T-helper 22 cell (primary cell): Measurements from ENCODE around the gene LCLAT1.

Experiments used
- DNase-seq: peaks from one replicate; pipeline ENCODE4 v3.0.0-alpha.2; 2020; ENCODE audit warnings: low read depth

The LCLAT1 gene

GRCh38 chr2:30673127-30673526, 226.1 kb downstream of the LCLAT1 start:
- DNase-seq: no peak

DNA sequence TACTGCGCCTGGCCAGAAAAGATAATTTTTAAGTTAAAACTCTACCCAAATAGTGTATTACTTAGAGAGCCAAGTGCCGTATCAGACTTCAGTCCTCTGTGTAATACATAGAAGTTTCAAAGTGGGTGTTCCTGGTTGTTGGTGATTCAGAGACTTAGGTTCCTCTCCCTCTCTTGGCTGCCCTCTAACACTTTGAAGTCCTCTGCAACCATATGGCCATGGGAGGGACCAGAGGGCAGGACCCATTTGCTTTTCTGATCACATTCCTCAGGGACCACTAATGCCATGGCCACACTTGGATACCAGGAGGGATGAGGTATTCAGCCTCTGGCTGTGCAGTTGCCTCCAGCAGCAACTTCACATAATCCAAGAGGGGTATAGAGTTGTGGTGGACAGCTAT, 228.7 kb downstream of the LCLAT1 start:
- DNase-seq: no peak

DNA sequence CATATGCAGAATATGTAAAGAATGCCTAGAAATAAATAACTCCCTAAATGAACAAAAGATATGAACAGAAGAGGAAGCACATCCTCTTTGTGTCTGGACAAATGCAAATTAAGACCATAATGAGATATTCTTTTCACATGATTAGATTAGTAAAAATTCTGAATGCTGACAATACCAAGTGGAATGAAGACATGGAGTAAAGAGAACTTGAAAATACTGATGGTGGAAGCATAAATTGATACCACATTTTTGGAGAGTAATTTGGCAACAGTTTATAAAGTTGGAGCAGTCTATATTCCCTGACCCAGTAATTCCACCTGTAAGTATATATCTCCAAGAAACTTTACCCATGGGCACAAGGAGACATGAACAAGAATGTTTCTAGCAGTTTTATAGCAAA, 230.2 kb downstream of the LCLAT1 start:
- no peak for DNase-seq

GRCh38 chr2:30677861-30678385, 230.9 kb downstream of the LCLAT1 start:
- DNase-seq: no peak

DNA sequence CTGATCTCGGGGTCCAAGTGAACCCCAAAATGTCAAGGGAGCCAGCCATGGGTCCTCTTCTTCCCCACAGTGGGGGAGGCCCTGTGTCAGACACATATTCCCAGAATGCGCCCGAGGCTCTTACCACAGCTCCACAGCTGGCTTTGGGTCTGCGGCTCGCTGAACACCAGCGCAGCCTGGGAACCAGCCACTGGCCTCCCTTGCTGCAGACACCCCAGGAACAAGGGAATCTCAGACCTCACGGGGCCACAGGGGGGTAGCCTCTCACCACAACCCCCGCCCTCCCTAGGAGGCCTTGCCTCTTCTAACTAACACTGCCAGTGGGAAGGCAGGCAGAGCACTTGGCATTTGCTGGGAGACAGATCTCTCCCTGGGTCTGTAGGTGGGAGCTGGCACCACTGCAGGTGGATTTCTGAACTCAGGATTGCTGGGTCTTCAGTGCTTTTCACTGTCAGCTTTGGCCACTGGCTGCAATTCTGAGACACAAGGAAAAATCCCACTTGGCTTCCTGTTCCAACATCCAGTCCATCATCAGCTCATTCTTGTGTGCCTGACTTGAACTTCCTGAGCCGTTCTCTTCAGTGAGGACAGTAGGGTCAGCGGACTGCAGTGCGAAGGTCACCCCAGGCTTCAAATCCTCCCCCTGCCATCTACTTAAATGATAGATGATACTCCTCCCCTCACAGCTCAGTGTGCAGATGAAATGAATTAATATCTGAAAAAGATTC, 231.5 kb downstream of the LCLAT1 start:
- DNase-seq: no peak

GRCh38 chr2:30679426-30680088, 232.5 kb downstream of the LCLAT1 start:
- peak; percentile 7 for DNase-seq

GRCh38 chr2:30680121-30680520, 233.1 kb downstream of the LCLAT1 start:
- DNase-seq: no peak

DNA sequence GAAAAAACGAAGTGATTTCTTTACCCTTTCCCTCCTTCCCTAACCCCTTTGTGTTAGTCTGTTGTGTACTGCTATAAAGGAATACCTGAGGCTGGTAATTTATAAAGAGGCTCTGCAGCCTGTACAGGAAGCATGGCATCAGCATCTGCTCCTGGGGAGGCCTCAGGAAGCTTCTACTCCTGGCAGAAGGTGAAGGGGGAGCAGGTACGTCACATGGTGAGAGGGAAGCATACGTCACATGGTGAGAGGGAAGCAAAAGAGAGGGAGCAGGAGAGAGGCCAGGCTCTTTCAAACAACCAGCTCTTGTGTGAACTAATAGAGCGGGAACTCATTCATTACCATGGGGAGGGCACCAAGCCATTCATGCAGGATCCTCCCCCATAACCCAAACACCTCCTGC, 234.0 kb downstream of the LCLAT1 start:
- DNase-seq: no peak

GRCh38 chr2:30683236-30683956, 236.3 kb downstream of the LCLAT1 start:
- DNase-seq: no peak

GRCh38 chr2:30684026-30684425, 237.0 kb downstream of the LCLAT1 start:
- DNase-seq: no peak

DNA sequence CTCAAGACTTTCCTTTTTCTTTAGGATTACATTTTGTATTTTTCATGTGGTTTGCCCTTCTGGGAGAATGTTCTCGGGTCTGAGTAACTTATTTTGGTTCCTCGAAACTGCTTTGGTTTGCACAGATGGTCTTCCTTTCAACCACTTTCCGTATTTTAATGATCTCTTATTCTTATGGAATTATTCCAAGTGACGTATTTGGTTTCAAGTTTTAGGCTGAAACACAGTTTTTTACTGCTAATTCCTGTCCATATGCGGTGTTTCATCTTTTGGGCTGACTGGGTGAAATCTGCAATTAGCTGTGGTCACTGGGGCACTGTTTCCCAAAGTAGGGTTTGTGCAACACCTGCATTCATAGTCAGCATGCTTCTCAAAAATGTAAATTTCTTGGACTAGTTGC, 237.5 kb downstream of the LCLAT1 start:
- no peak for DNase-seq

- DNase-seq: no peak
Measured at GRCh38 chr2:30684996-30685395, 237.9 kb downstream of the LCLAT1 start.

GRCh38 chr2:30686000-30686399, 239.0 kb downstream of the LCLAT1 start:
- no peak for DNase-seq

- DNase-seq: no peak
Measured at GRCh38 chr2:30686669-30687068, 239.6 kb downstream of the LCLAT1 start.

- no peak for DNase-seq
Measured at GRCh38 chr2:30688956-30689401, 241.9 kb downstream of the LCLAT1 start.

DNA sequence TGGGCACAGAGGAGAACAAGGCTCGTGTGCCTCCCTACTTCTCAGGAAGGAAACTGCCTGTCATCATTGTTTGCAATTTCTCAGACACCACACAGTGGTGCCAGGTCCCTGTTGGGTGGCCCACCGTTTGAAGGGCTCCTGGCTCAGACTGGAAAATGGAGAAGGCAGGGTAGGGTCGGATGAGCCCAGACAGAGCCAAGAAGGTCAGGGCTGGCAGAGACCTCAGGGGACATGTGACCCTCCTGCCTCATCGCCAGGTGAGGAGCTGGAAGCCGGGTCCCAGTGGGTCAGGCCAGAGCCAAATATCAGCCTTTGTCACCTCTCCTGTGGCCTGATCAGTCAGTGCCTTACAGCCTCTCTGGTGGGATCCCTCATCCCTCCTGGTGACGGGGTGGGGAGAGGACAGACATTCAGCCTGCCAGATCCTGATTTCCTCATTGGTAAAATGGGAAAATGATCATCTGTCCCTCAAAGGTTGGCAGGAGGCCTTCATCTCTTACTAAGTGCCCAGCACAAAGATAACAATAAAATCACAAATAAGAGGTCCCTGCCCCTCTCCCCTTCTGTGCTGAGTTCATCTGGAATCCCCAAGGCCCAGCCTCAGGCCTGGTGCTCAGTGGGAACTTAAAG, 242.6 kb downstream of the LCLAT1 start:
- DNase-seq: no peak

GRCh38 chr2:30690126-30690561, 243.1 kb downstream of the LCLAT1 start:
- DNase-seq: no peak

DNA sequence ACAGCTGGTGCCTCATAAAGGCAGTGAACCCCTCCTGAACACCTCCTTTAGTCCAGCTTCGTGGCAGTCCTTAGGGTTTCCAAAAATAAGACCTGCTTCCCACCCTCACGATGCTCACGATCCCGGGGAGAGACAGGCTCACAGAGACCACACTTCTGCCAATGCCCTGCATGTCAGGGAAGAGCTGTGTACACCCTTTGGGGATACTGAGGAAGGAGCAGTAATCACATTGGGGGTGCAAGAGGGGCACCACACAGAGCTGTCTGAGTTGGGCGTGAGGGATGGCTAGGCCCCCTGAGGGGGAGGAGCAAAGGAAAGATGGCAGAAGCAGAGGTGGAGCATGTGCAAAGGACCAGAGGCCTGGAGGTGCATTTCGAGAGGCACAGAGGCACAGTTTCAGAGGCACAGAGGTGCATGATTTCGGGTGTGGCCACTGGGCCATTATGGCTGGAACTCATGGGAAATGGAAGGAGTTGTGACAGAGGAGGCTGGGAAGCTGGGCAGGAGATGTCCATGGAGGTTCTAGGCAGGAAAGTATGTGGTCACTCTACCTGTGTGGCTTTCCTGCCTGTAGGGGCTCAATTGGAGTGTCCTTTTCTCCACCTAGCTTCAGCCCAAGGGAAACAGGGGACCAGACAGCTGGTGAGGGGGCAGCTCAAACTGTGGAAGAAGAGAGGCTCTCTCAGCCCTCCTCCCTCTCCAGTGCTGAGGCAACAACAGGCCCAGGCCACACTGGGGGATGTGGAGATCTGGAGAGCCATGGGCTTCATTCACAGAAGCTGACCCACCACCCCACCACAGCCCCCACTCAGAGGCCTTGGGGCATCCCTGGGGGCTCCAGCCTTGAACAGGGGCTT, 244.3 kb downstream of the LCLAT1 start:
- DNase-seq: no peak

GRCh38 chr2:30691948-30692828, 245.1 kb downstream of the LCLAT1 start:
- DNase-seq: no peak

- no peak for DNase-seq
Measured at GRCh38 chr2:30692829-30693275, 245.8 kb downstream of the LCLAT1 start.
